ENCODE results near the gene KLF12. TPM values are rescaled to one million over a fixed set of nuclear protein-coding genes. Genes with fewer than 3 reads are reported as not detected.

KLF12 gene
- total RNA-seq, 1 experiment from 2014 or later = 7.8 TPM

GRCh38 chr13:74128156-74128767, 5.9 kb downstream of the KLF12 start (continued):
- TF ChIP-seq, protein P1, sequence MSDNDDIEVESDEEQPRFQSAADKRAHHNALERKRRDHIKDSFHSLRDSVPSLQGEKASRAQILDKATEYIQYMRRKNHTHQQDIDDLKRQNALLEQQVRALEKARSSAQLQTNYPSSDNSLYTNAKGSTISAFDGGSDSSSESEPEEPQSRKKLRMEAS (IDR thresholded peaks at IDR 0.05) = no peak
- TF ChIP-seq SP1 (IDR thresholded peaks at IDR 0.05; ENCODE audit: low read depth) = 0 out of 2 replicates have a peak, but pooled peaks have one; percentile 13

GRCh38 chr13:74118328-74118727, 15.9 kb downstream of the KLF12 start:
- no peaks in the 10 kb centered on the region for H3K27me3 ChIP-seq (ENCODE audit: insufficient read depth, low read length)
- no peak overlapping the region for H3K27ac ChIP-seq (ENCODE audit: low read depth, low read length)
- H2AFZ ChIP-seq (ENCODE audit: low read depth, low read length, poor library complexity, severe bottlenecking) = no peak overlapping the region
- no peak for DNase-seq (ENCODE audit: low read depth, low spot score)
- H3K9me3 ChIP-seq (ENCODE audit: control insufficient read depth in 1 of 2, insufficient read depth in 1 of 2, low read depth in 1 of 2, low read length in 2 of 2) = peaks cover 0 to 15% of the 10 kb centered on the region in 2 experiments; a peak in 2 of 4 replicates
- H3K4me1 ChIP-seq (ENCODE audit: control insufficient read depth in 1 of 2, insufficient read depth in 2 of 2, low read length in 2 of 2) = no peaks in the 10 kb centered on the region
- no peak overlapping the region for H3K4me3 ChIP-seq (replicated peaks in 1 of 2; ENCODE audit: low read depth in 1 of 2, low read length in 2 of 2)
- POLR2A ChIA-PET = no interaction called here
- H3K36me3 ChIP-seq (ENCODE audit: control insufficient read depth in 1 of 2, insufficient read depth in 2 of 2, low read length in 2 of 2) = no peaks in the 10 kb centered on the region
- no peak for TF ChIP-seq FOSL1 (IDR thresholded peaks at IDR 0.05; ENCODE audit: low read depth)
- no peak for TF ChIP-seq POLR2A (IDR thresholded peaks at IDR 0.05; ENCODE audit: borderline replicate concordance, extremely low read depth, insufficient read depth, insufficient read length)
- TF ChIP-seq POLR2AphosphoS5 (IDR thresholded peaks at IDR 0.05; ENCODE audit: low read depth, low read length) = no peak
- no peak for TF ChIP-seq YY1 (IDR thresholded peaks at IDR 0.05; ENCODE audit: extremely low read depth, insufficient replicate concordance, low read depth, low read length)
- TF ChIP-seq CEBPB (IDR thresholded peaks at IDR 0.05; ENCODE audit: low read depth) = no peak
- no peak for TF ChIP-seq JUND (IDR thresholded peaks at IDR 0.05)
- TF ChIP-seq, protein P2, sequence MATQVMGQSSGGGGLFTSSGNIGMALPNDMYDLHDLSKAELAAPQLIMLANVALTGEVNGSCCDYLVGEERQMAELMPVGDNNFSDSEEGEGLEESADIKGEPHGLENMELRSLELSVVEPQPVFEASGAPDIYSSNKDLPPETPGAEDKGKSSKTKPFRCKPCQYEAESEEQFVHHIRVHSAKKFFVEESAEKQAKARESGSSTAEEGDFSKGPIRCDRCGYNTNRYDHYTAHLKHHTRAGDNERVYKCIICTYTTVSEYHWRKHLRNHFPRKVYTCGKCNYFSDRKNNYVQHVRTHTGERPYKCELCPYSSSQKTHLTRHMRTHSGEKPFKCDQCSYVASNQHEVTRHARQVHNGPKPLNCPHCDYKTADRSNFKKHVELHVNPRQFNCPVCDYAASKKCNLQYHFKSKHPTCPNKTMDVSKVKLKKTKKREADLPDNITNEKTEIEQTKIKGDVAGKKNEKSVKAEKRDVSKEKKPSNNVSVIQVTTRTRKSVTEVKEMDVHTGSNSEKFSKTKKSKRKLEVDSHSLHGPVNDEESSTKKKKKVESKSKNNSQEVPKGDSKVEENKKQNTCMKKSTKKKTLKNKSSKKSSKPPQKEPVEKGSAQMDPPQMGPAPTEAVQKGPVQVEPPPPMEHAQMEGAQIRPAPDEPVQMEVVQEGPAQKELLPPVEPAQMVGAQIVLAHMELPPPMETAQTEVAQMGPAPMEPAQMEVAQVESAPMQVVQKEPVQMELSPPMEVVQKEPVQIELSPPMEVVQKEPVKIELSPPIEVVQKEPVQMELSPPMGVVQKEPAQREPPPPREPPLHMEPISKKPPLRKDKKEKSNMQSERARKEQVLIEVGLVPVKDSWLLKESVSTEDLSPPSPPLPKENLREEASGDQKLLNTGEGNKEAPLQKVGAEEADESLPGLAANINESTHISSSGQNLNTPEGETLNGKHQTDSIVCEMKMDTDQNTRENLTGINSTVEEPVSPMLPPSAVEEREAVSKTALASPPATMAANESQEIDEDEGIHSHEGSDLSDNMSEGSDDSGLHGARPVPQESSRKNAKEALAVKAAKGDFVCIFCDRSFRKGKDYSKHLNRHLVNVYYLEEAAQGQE (IDR thresholded peaks at IDR 0.05; ENCODE audit: low read depth) = no peak
- no peak for TF ChIP-seq SIN3A (IDR thresholded peaks at IDR 0.05; ENCODE audit: low read depth)
- TF ChIP-seq RAD21 (IDR thresholded peaks at IDR 0.05; ENCODE audit: low read depth) = no peak
- no TSS peak for BruUV-seq (replicated peaks)
- no peak for ATAC-seq
- no peaks in the 10 kb centered on the region for H3K9me2 ChIP-seq (ENCODE audit: insufficient read depth)
- H3K79me2 ChIP-seq (ENCODE audit: insufficient read depth, low read length) = no peaks in the 10 kb centered on the region
- CTCF ChIA-PET = no interaction called here
- H3K9ac ChIP-seq (ENCODE audit: low read length) = no peak overlapping the region
- intact Hi-C loops (cut with micrococcal nuclease) = no loop called here
- RAD21 ChIA-PET (ENCODE audit: low non-redundant PET in 1 of 2, low total read pairs in 2 of 2, uncharacterized antibody in 2 of 2, unreplicated experiment in 2 of 2) = no interaction called here
- no peaks in the 10 kb centered on the region for H4K20me1 ChIP-seq (ENCODE audit: insufficient read depth)
- H3K4me2 ChIP-seq (ENCODE audit: low read length) = no peak overlapping the region

Measured in HCT116 (cell line).